Activated T-cell treated with anti-CD3 and anti-CD28 coated beads for 4 hours (primary cell): ENCODE data around the gene BACE1-AS.
"Not testable (repeated sequence)": the region's sequence is repeated elsewhere in the genome, so short reads cannot be mapped to it uniquely, and the experiment has no call there.

Experiments used
- DNase-seq: peaks from one replicate; pipeline ENCODE4 v3.0.0-alpha.2; 2020

BACE1-AS gene

DNA sequence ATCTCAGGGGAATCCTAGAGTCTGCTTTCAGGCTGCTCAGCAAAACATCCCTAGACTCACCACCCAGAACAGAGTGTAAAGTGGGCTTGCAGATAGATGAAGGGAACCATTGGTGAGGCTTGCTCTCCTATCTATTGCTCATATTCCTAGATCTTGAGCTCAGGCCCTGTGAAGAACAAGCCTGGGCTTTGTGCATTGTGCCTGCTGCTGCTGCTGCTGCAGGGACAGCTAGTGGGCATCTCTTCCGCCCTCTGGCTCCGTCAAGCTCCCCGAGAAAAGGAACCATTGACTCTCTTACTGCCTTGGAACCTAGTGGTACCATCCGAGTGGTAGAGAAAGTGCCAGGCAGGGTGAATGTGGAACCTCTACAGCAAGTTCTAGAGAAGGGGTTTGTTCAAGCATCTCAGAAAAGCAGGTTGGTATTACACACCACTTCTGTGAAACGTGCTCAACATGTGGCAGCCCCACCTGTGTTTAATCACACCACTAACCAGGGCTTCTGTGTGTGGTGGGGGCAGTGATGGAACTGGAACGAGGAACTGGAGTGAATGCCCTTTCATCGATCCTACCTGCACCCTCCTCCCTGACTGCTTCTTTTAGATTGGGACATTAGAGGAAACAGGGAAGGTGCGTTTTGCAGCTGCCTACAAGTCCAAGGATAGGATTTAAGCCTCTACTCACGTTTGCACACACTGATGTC is 4.4 kb downstream of the BACE1-AS start:
- DNase-seq: no peak

DNA sequence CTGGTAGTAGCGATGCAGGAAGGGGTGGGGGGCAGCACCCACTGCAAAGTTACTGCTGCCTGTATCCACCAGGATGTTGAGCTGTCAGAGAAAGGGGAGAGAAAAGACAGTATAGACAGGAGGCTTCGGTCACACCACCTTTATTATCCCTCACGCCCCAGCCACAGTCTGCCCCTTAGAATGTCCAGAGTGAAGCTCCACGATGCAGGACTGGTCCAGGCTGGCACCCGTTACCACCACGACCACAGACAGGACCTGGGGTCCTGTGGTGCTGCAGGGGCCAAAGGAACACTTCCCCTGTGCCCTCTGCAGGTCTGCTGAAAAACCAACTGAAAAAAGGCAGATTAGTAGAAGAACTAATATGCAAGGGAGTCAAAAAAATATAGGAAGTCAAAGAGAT is 5.7 kb downstream of the BACE1-AS start:
- no peak for DNase-seq

DNA sequence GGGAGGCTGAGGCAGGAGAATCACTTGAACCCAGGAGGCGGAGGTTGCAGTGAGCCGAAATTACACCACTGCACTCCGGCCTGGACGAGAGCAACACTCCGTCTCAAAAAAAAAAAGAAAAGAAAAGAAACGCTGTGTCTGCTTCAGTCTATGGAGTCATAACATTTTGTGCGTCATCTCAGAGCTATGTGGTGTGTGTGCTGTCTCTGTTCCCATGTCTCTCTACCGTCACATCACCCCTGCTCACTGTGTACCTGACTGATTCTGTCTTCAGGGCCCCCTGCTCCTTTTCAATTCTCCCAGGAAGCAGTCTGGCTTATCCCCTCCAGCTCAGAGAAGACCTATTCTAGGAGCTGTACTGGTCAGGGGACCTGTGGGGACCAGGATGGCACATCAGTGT is 7.0 kb downstream of the BACE1-AS start:
- DNase-seq: no peak

DNA sequence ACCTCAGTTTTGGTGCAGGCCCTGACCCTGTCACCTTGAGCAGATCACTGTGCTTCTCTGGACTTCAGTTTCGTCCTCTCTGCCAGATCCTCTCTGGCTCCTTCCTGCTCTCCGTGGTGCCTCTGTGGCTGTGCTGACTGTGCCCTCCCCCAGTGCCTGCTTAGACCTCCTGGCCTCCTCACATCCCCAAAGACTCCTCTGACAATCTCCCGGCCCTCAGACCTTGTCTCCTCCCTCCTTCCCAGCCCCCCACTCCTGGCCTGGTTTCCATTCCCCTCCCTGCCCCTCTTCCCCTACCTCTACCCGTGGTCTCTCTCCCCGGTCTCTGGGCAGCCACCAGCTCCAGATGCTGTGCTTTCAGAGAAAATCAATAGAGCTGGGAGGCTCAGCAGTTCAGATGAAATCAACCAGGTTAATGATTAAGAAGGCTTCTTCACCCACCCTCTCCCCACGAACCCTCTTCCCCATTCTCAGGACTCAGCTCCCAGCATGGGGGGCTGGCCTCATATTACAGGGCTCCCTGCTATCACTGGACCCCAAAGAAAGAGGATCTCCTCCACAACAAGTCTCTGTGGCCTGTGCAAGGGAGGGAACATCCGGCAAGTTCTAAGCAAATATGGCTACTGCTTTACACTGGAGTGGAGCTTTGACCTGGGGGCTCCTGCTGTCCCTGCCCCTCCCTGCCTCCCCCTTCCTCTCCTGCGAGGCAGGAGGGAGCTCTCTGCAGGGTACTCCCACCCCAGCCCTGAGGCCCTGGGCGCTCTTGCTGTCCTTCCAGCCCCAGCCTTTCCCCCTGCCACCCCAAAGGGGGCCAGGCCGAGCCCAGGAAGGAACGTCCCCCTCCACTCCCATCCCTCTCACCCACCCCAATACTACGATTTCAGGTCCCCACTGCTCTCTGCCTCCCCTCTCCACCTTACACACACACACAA is 8.5 kb downstream of the BACE1-AS start:
- DNase-seq: no peak

DNA sequence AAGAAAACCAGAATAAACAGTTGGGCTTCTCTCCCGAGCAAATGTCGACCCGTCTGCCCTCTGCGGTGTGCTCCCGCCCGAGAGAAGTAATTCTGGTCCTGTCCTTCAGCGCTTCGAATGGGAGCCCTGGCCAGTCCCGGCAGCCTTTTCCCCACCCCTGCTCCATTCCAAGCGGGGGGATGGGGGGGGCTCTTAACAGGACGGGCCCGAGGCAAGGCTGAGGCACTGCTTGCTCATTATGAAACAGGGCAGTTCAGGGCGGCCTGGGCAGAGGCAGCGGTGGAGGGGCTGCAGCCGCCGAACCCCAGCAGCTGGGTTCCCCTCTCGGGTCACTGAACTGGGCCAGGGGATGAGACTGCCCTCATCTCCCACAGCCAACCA is 9.1 kb downstream of the BACE1-AS start:
- DNase-seq: no peak

DNA sequence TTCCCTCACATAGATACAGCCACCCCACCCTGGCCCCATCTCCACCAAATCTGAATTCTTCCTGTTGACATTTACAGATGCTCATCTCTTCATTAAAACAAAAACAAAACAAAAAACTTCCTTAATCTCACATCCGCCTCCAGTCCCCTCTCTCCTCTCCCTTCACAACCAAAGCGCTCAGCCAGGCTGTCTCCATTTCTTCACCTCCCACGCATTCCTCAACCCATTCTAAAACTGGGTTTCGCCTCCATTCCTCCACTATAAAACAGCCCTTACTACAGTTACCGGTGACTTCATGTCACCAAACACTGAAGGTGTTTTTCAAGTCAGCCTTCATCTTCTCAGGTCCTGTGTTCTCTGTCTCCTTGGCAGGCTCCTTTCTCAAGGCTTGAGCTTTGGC is 9.6 kb downstream of the BACE1-AS start:
- no peak for DNase-seq

DNA sequence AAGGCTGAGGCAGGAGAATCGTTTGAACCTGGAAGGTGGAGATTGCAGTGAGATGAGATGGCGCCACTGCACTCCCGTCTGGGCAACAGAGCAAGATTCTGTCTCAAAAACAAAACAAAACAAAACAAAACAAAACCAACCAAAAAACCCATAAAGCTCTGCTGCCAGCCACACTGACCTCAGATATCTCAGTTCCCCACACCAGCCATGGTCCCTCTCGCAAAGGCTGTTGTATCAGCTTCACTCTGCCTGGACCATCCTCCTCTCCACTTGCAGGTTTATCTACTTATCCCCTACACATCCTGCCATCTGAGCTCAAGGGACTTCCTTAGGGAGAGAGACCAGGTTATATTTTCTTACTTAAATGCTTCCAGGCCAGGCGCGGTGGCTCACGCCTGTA is 11.1 kb downstream of the BACE1-AS start:
- no peak for DNase-seq

DNA sequence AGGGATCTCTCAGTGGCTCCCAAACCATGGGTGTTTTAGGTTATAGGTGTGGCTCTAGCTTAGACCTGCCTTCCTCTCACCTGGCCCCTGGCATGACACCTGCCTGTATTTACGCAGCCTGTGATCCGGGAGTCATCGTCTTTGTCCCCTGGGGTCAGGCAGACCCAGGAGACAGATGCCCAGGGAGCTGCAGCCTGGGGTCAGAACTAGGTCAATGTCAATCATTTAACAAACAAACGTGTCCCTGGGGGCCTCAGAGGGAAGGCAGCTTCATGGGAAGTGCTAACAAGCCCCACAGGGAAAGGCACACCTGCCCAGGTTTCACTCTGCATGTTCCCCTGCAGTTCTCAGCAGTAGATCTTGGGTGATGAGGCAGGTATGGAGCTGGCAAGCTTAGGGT is 12.0 kb downstream of the BACE1-AS start:
- no peak for DNase-seq

DNA sequence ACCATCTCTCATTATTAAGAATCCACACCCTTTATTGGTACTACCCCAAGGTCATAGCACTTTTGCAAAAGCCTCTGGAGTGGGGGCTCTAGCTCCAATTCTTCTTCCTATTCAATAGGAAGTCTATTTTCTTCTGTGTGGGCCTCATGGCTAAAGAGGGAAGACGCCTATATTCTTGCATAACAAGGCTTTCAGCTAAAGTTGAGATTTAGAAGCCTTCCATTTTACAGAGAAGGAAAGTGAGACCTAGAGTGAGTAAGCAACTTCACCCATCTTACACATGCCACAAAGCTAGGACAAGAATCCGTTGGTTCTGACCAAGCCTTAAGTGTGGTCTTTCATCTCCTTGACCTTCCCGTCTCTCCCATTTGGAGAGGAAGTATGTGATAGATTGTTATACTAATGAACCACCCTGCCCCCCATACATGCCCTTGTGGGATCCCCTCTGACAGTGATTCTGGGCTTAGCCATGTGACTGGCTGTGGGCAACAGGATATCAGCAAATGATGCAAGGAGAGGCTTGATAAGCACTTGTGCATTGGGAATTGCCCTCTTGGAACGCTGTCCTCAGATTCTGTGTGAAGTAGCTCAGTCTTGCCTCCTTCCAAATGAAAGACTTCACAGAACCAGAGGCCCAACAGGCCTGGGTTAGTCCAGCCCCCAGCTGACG is 12.6 kb downstream of the BACE1-AS start:
- no peak for DNase-seq

DNA sequence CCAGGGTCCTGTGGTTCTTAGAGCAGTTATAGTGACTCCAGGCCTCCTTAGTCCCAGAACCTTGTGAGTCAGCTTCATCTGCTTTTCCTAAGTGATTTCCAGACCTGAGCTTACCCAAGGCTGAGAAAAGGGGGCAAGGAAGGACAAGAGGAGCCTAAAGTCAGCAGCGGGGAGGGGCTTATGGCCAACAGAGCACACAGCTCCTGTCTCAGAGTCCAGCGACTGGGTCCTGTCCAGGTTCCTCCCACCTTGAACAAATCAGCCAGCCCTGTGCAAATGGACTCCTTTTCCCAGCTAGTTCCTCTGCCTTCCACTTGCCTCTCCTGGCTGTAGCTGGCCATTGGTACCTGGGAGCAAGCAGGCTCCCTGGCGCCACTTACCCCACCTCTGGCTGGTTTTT is 14.0 kb downstream of the BACE1-AS start:
- no peak for DNase-seq

DNA sequence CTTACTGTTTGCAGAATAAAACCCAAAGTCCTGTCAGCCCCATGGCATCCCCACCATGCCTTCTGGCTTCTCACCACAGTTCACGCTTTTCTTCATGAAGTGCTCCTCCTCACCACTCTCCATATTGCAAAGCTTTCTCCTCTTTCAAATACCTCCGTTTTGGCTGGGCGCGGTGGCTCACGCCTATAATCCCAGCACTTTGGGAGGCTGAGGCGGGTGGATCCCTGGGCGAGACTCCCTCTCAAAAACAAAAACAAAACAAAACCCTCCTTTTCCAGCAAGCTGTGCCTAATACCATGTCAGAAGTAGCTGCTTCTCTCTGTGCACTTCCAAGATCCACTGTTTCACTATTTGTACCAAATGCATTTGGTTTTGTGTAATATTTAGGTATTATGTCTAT is 18.2 kb downstream of the BACE1-AS start:
- no peak for DNase-seq

DNA sequence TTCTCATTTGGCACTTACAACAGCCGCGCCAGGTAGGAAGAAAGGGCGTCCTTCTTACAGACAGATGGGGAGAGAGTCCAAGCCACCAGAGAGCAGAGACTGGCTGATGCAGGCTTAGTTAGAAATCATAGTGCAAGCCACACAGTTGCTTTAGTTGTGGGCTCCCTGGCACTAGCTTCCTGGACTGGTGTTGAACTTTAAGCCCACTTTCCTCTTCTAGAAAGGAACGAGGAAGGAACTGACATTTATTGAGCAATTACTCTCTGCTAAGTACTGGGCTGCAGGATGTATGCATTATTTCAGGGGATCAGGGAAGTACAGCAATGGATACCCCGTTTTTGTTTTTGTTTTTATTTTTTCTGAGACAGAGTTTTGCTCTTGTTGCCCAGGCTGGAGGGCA is 21.9 kb downstream of the BACE1-AS start:
- DNase-seq: no peak

DNA sequence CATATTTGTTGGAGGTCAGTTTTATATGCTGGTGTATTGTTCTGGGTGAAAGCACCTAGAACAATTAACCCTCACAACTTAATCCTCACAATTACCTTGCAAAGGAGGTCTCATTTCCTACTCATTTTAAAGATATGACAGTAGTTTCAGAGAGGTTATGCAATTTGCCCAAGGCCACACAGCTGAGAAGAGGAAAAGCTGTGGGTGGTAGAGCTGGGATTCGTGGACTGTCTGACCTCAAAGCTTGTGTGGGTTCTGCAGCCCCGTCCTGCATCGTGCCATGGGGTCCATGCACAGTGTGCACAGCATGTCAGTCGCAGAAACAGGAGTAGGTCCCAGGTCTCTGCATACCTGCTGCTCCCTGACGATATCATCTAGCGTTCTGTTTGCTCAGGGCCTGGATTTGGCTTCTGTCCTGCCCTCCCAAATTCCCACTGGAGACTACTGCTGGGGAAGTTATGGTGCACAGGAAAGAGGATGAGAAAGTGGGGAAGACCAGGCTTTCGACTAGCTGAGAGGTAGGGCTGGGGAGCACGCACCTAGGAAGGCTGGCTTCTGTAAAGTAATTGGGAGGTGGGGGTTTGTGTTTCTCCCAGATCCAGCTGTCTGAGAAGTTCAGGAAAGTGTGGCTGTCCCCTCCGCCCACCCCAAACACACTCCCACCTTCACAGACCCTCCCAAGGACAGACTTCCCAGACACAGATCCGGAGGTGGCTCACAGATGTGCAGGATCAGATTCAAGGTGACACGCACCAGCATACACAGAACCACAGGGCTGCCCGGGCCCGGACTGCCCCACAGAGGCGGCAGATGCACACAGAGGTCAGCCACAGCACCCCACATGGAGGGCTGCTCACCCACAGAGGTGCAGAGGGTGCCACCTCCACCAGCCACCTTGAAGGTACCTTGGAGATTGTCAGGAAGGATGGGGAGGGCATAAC is 23.0 kb downstream of the BACE1-AS start:
- DNase-seq: no peak

DNA sequence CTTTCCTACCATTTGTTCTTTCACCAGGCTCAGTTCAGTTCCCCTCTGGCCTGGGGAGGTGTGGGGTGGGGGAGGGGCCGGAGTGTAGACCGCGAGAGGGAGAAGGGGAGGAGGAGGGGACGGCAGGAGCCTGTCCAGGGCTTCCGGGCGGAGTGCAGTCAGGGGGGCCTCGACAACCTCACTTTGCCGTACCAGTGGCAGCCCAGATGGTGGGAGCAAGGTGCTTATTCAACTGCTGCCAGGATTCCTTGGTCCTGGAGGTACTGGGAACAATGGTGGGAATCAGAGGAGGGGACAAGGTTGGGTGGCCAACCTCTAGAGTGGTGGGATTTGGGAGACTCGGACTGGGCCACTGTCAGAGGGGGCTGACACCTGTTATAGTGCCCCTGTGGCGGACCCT is 23.7 kb downstream of the BACE1-AS start:
- DNase-seq: no peak

DNA sequence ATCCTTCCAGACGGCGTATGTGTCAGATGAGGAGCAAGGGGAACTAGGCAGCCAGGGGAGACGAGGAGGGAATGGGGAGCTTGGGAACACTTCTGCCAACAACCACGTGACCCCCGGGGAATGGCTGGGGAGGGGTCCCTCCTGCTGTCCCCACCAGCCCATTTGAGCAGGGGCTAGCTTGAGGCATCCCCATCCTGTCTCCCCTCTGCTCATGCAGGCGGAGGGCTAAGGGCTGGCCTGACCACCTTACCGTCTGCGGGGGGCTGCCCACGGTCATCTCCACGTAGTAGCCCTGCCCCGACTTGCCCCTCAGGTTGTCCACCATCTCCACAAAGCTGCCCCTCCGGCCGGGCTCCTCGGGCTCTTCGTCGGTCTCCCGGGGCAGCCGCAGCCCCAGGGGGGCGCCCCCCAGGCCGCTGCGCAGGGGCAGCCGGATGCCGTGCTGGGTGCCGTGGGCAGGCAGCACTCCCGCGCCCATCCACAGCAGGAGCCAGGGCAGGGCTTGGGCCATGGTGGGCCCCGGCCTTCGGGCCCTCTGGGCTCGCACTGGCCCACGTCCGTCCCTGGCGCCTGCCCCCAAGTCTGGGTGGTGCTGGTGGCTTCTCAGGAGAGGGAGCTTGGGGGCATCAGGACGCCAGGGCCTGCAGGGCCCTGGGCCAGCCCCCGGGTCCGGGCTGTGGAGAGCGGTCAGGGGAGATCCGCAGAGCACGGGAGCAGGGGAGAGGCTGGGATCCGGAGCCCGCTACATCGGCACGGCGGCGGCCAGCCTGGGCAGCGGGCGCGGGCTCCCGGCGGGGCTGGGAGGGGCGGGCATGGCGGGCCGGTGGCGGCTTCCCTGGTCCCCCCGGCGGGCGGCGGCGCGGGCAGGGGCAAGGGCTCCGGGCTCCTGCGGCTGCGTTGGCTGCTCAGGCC is 24.4 kb downstream of the BACE1-AS start:
- DNase-seq: no peak

DNA sequence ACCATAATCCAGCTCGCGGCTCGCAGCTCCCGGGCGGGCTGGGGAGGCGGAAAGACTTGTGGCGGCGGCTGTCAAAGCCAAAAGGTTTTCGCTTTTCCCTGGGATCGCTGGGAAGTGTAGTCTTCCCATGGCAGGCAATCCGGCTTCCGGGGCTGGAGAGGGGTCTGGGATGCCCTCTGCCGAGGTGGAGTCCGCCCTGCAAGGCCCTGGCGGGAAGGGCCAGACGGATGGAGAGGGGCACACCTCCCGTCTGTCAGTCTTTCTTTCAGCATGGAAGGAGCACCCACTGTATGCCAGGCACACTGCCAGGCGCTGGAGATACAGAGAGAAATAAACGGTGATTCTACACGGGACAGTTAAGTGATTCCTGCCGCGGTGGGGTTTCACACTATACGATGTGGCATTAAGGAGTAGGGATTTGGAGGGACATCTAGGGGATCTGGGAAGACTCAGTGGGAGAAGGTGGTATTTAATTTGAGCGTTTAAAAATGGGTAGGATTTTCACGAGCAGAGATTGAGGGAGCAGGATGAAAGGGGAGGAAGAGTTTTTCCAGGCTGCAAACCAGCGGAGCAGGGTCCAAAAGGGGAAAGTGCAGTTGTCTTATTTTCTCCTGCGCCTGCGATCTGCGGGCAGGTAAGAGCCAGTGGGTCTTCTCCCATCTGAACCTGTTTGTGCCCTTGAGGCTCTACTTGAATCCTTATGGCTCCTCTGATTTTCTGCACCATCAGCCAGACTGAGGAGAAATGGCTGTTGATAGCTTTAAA is 25.2 kb downstream of the BACE1-AS start, which contains the start of gene BACE1:
BACE1 (minus strand) TSS at position 60 of the 765 bp plus-strand sequence. CDS start 461 bp downstream, outside the sequence.
- DNase-seq: no peak

DNA sequence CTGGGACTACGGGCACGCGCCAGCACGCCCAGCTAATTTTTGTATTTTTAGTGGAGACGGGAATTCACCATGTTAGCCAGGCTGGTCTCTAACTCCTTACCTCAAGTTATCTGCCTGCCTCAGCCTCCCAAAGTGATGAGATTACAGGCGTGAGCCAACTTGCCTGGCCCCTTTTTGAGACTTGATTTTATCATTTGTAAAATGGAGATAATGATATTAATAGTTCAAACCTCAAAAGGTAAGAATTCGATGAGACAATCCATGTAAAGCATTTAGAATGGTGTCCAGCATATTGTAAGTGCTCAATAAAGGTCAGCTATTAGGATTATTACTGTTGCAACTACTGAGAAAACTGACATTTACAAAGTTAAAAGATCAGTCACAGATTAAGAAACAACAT is 27.6 kb downstream of the BACE1-AS start:
- DNase-seq: no peak

DNA sequence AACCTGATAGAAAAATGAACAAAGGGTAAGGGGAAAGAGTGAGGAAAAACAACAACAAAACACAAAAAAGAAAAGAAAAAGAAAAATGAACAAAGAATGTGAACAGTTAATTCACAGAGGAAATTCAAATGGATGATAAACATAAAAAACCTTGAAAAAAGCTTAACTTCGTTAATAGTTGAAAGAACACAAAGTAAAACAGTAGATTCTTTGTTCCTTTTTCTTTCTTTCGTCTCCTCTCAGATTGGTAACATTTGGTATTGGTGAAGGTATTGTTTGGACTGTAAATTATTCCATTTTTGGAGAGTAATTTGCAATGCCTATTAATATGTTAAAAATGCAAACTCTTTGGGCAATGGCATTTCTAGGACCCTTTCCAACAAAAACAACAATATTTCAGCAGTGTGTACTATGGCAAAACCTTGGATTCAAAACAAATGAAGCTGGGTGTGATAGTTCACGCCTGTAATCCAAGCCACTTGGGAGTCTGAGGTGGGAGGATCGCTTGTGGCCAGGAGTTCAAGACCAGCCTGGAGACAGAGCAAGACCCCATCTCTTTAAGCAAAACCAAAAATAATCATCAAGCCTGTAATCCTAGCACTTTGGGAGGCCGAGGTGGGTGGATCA is 28.2 kb downstream of the BACE1-AS start:
- DNase-seq: no peak

DNA sequence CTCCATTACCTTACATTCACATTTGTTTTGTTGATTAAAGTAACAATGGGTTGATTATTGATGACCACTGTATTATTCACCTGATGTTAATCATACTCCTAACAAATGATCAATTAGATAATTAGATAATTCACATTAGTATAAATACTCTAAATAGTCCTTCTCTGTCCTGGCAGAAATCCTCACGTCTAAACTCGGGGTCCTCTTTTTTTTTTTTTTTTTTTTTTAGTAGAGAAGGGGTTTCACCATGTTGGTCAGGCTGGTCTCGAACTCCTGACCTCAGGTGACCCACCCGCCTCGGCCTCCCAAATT is 36.1 kb downstream of the BACE1-AS start:
- not testable (repeated sequence) for DNase-seq
